AG09309 (cell line): ENCODE data around the gene TMEM80.
"Not testable (repeated sequence)": the region's sequence is repeated elsewhere in the genome, so short reads cannot be mapped to it uniquely, and the experiment has no call there.

Experiments
- DNase-seq: peaks from one replicate; pipeline ENCODE4 v3.0.0-alpha.2; 2010; ENCODE audit warnings: low read depth
- H3K4me3 ChIP-seq: 2 replicates; pipeline ENCODE4 v1.5.1; 2011; ENCODE audit warnings: mild to moderate bottlenecking, low read depth, low read length, moderate library complexity; ENCODE audit not compliant: control insufficient read depth
- CTCF ChIP-seq: IDR thresholded peaks from 2 replicates; pipeline ENCODE4 v1.5.1; 2011; ENCODE audit warnings: mild to moderate bottlenecking, low read depth, low read length, inconsistent platforms; ENCODE audit not compliant: insufficient read depth, control insufficient read depth; ENCODE audit errors: missing control alignments

Gene TMEM80

GRCh38 chr11:737366-737765, 41.8 kb downstream of the TMEM80 start:
- no peak for TF ChIP-seq CTCF
- H3K4me3 ChIP-seq = no peak overlapping the region
- no peak for DNase-seq

GRCh38 chr11:737899-738298, 42.3 kb downstream of the TMEM80 start:
- not testable (repeated sequence) for H3K4me3 ChIP-seq, DNase-seq

GRCh38 chr11:742156-742546, 46.5 kb downstream of the TMEM80 start:
- H3K4me3 ChIP-seq = no peak overlapping the region
- no peak for TF ChIP-seq CTCF
- no peak for DNase-seq

- no peak for DNase-seq
- no peak for TF ChIP-seq CTCF
- H3K4me3 ChIP-seq = no peak overlapping the region
Observed at GRCh38 chr11:742571-743201, 47.1 kb downstream of the TMEM80 start.

GRCh38 chr11:745428-745827, 49.8 kb downstream of the TMEM80 start:
- no peak for TF ChIP-seq CTCF
- DNase-seq = no peak
- no peak overlapping the region for H3K4me3 ChIP-seq

- TF ChIP-seq CTCF = no peak
- peak overlapping the region; percentile 60 for H3K4me3 ChIP-seq
- no peak for DNase-seq
Observed at GRCh38 chr11:746289-747157, 50.9 kb downstream of the TMEM80 start.
